Adipocyte (in vitro differentiated cells): ENCODE results near the gene ANKRD34B.

ENCODE experiments used
- DNase-seq: peaks from one replicate; pipeline ENCODE4 v3.0.0-alpha.2; 2015; ENCODE audit warnings: low read depth
- H3K27me3 ChIP-seq: replicated peaks from 2 replicates; pipeline ENCODE4 v1.7.0; 2013; ENCODE audit warnings: mild to moderate bottlenecking, low read length, moderate library complexity; ENCODE audit not compliant: control insufficient read depth, insufficient read depth
- H3K36me3 ChIP-seq: 2 replicates; pipeline ENCODE4 v1.7.0; 2013; ENCODE audit warnings: low read length, mild to moderate bottlenecking, moderate library complexity; ENCODE audit not compliant: control insufficient read depth, insufficient read depth, severe bottlenecking
- H3K4me1 ChIP-seq: 2 replicates; pipeline ENCODE4 v1.7.0; 2013; ENCODE audit warnings: mild to moderate bottlenecking, low read length, moderate library complexity; ENCODE audit not compliant: control insufficient read depth, insufficient read depth
- H3K4me3 ChIP-seq: 2 replicates; pipeline ENCODE4 v1.7.0; 2013; ENCODE audit warnings: mild to moderate bottlenecking, low read length, moderate library complexity
- H3K9ac ChIP-seq: 2 replicates; pipeline ENCODE4 v1.7.0; 2013; ENCODE audit warnings: mild to moderate bottlenecking, low read length, moderate library complexity
- H3K9me3 ChIP-seq: 2 replicates; pipeline ENCODE4 v1.7.0; 2013; ENCODE audit warnings: mild to moderate bottlenecking, low read length, moderate library complexity; ENCODE audit not compliant: control insufficient read depth

Gene ANKRD34B

DNA sequence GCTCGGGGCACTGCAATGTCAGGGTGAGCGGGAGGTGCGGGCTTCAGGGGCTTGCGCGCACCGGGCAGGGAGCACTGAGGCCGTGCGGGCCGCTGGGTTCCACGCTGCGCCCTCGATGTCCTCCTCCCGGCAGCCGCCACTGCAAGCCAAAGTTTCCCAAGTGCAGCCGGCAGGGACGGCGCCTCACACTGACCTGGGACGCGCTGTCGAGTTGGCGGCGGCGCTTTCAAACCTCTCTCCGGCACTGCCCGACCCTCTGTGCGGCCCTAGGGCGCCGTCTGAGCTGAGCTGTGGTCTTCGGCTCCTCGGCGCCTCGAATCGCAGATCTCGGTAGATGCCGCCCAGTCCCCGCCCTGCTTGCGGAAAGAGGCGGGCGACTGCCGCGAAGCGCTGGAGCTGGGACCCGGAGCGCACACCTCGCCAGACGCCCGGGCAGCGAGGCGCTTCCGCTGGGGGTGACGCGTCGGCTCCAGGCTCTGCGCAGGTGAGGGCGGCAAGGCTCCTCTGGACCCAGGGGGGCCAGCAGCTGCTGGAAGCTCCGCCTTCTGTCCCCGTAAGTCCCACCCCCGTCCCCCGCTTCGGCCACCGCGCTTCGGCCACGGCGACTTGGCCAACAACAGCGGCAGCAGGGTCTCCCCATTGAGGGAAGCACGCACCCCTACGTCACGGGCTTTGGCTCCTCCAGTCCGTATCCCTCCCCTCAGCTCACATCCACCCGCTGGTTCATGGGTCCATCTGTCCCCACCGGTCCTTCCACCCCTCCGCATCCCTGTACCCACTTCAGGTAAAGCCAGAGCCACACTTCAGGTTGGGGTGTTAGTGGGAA is at the start of gene ANKRD34B:
Gene ANKRD34B (minus strand): TSS at position 320 of the 826 bp plus-strand sequence. CDS start 10,261 bp downstream, outside the sequence.
- peak; percentile 26 for DNase-seq
- Histone ChIP-seq H3K9me3 (peaks cover 6% of the 10 kb centered on the region), H3K9ac (no peak within 1 kb of the TSS), H3K4me1 (no peaks in the 10 kb centered on the region), H3K4me3 (peak within 1 kb of the TSS; percentile 62), H3K27me3 (peaks cover 71% of the 10 kb centered on the region), H3K36me3 (no peaks in the 10 kb centered on the region)

GRCh38 chr5:80619086-80619485 is 49.0 kb upstream of the ANKRD34B start:
- Histone ChIP-seq H3K27me3 (no peaks in the 10 kb centered on the region), H3K9me3 (no peaks in the 10 kb centered on the region), H3K4me1 (no peaks in the 10 kb centered on the region), H3K36me3 (no peaks in the 10 kb centered on the region), H3K9ac (no peak overlapping the region), H3K4me3 (no peak overlapping the region)
- no peak for DNase-seq

GRCh38 chr5:80618438-80618837 is 48.4 kb upstream of the ANKRD34B start:
- Histone ChIP-seq H3K9me3 (no peaks in the 10 kb centered on the region), H3K4me3 (no peak overlapping the region), H3K4me1 (no peaks in the 10 kb centered on the region), H3K9ac (no peak overlapping the region), H3K27me3 (no peaks in the 10 kb centered on the region), H3K36me3 (no peaks in the 10 kb centered on the region)
- no peak for DNase-seq

- Histone ChIP-seq H3K27me3 (no peaks in the 10 kb centered on the region), H3K9me3 (no peaks in the 10 kb centered on the region), H3K9ac (no peak overlapping the region), H3K4me1 (no peaks in the 10 kb centered on the region), H3K4me3 (no peak overlapping the region), H3K36me3 (no peaks in the 10 kb centered on the region)
- DNase-seq = no peak
Measured at GRCh38 chr5:80615266-80615914, 45.3 kb upstream of the ANKRD34B start.

- H3K4me3 ChIP-seq = no peak overlapping the region
- DNase-seq = no peak
- no peaks in the 10 kb centered on the region for H3K27me3 ChIP-seq
- H3K36me3 ChIP-seq = no peaks in the 10 kb centered on the region
- H3K9ac ChIP-seq = no peak overlapping the region
- H3K4me1 ChIP-seq = no peaks in the 10 kb centered on the region
- peaks cover 5% of the 10 kb centered on the region for H3K9me3 ChIP-seq
Measured at GRCh38 chr5:80609692-80610091, 39.6 kb upstream of the ANKRD34B start.

GRCh38 chr5:80608731-80609130 is 38.7 kb upstream of the ANKRD34B start:
- Histone ChIP-seq H3K9me3 (peaks cover 5% of the 10 kb centered on the region), H3K9ac (no peak overlapping the region), H3K4me3 (no peak overlapping the region), H3K36me3 (no peaks in the 10 kb centered on the region), H3K27me3 (no peaks in the 10 kb centered on the region), H3K4me1 (no peaks in the 10 kb centered on the region)
- DNase-seq = no peak

DNA sequence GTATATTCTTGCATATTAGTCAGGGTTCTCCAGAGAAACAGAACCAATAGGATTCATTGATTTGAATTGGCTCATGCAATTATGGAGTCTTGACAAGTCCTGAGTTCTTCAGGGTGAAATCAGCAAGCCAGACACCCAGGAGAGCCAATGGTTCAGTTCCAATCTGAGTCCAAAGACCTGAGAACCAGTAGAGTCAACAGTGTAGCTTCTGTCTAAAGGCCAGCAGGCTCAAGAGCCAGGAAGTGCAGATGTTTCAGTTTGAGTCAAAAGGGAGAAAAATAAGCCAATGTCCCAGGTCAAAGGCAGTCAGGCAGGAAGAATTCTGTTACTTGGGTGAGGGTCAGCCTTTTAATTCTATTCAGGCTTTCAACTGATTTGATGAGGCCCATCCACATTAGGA is 37.8 kb upstream of the ANKRD34B start:
- DNase-seq = no peak
- Histone ChIP-seq H3K4me1 (no peaks in the 10 kb centered on the region), H3K27me3 (no peaks in the 10 kb centered on the region), H3K36me3 (no peaks in the 10 kb centered on the region), H3K9ac (no peak overlapping the region), H3K9me3 (peaks cover 5% of the 10 kb centered on the region), H3K4me3 (no peak overlapping the region)

GRCh38 chr5:80607343-80607742 is 37.3 kb upstream of the ANKRD34B start:
- no peaks in the 10 kb centered on the region for H3K27me3 ChIP-seq
- no peaks in the 10 kb centered on the region for H3K4me1 ChIP-seq
- H3K36me3 ChIP-seq = no peaks in the 10 kb centered on the region
- H3K4me3 ChIP-seq = no peak overlapping the region
- H3K9ac ChIP-seq = no peak overlapping the region
- DNase-seq = no peak
- peaks cover 5% of the 10 kb centered on the region for H3K9me3 ChIP-seq

GRCh38 chr5:80600943-80601693 is 31.0 kb upstream of the ANKRD34B start:
- no peak for DNase-seq
- Histone ChIP-seq H3K4me3 (no peak overlapping the region), H3K9me3 (no peaks in the 10 kb centered on the region), H3K27me3 (no peaks in the 10 kb centered on the region), H3K4me1 (no peaks in the 10 kb centered on the region), H3K9ac (no peak overlapping the region), H3K36me3 (no peaks in the 10 kb centered on the region)

DNA sequence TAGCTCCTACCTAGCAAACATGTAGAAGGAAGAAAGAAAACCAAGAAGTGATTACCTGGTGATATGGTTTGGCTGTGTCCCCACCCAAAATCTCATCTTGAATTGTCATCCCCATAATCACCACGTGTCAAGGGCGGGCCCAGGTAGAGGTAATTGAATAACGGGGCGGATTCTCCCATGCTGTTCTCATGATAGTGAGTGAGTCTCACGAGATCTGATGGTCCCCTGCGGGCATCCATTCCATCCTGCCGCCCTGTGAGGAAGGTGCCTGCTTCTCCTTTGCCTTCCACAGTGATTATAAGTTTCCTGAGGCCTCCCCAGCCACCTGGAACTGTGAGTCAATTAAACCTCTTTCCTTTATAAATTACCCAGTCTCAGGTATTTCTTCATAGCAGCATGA is 27.4 kb upstream of the ANKRD34B start:
- Histone ChIP-seq H3K36me3 (no peaks in the 10 kb centered on the region), H3K27me3 (no peaks in the 10 kb centered on the region), H3K9me3 (no peaks in the 10 kb centered on the region), H3K4me1 (peaks cover 7% of the 10 kb centered on the region), H3K9ac (no peak overlapping the region), H3K4me3 (no peak overlapping the region)
- DNase-seq = no peak

DNA sequence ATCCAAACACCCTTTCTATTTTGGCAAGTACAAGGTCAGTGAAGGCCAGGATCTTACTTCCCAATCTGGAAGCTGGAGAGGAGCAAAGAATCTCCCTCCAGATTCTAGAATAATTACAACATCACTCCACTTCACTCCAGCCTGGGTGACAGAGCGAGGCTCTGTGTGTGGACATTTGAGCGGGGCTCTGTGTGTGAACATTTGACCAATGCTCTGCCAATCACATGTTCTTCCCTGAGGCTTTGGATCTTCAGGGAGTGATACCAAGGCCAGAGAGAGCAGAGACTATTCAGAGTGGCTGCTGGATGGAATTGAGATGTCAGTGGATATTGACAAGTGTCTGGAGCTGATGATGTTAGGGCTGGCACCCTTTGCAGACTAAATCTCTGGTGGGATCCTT is 24.7 kb upstream of the ANKRD34B start:
- no peak overlapping the region for H3K4me3 ChIP-seq
- H3K27me3 ChIP-seq = no peaks in the 10 kb centered on the region
- no peak overlapping the region for H3K9ac ChIP-seq
- H3K36me3 ChIP-seq = no peaks in the 10 kb centered on the region
- no peak for DNase-seq
- H3K4me1 ChIP-seq = peaks cover 7% of the 10 kb centered on the region
- no peaks in the 10 kb centered on the region for H3K9me3 ChIP-seq
